Mucosa of rectum (tissue), 2 donors: ENCODE measurements around the gene STRADA.

Experiments
- H3K27ac ChIP-seq, 2 donors: one replicate each; pipeline ENCODE4 v1.7.0; 2013; ENCODE audit warnings: inconsistent platforms in 2 of 2, low read depth in 2 of 2, low read length in 2 of 2
- H3K27me3 ChIP-seq, 2 donors: one replicate each; pipeline ENCODE4 v1.7.0; 2013; ENCODE audit warnings: low read length in 2 of 2; ENCODE audit not compliant: control insufficient read depth in 2 of 2, insufficient read depth in 2 of 2
- H3K36me3 ChIP-seq, 2 donors: one replicate each; pipeline ENCODE4 v1.7.0; 2013; ENCODE audit warnings: low read length in 2 of 2; ENCODE audit not compliant: control insufficient read depth in 2 of 2, insufficient read depth in 2 of 2
- H3K4me1 ChIP-seq, 2 donors: one replicate each; pipeline ENCODE4 v1.7.0; 2013; ENCODE audit warnings: low read length in 2 of 2, mild to moderate bottlenecking in 1 of 2; ENCODE audit not compliant: control insufficient read depth in 2 of 2, insufficient read depth in 2 of 2
- H3K4me3 ChIP-seq, 2 donors: one replicate each; pipeline ENCODE4 v1.7.0; 2013; ENCODE audit warnings: low read length in 2 of 2
- H3K9ac ChIP-seq, 2 donors: one replicate each; pipeline ENCODE4 v1.7.0; 2013; ENCODE audit warnings: low read length in 2 of 2, low read depth in 1 of 2, mild to moderate bottlenecking in 1 of 2
- H3K9me3 ChIP-seq, 2 donors: one replicate each; pipeline ENCODE4 v1.7.0; 2013; ENCODE audit warnings: low read length in 2 of 2; ENCODE audit not compliant: control insufficient read depth in 2 of 2
- donor health status: healthy.
- donor health status: Normal muscosa, but diverticular disease.

Gene STRADA

GRCh38 chr17:63676584-63676983, 65.0 kb downstream of the STRADA start:
- Histone ChIP-seq H3K9ac (no peak overlapping the region), H3K36me3 (peaks cover 3 to 9% of the 10 kb centered on the region in 2 donors), H3K4me1 (peaks cover 19 to 24% of the 10 kb centered on the region in 2 donors)

GRCh38 chr17:63675607-63676546, 65.7 kb downstream of the STRADA start:
- Histone ChIP-seq H3K9me3 (no peaks in the 10 kb centered on the region), H3K27ac (peak overlapping the region; percentile 77 to 81), H3K4me1 (peaks cover 19 to 24% of the 10 kb centered on the region in 2 donors), H3K36me3 (peaks cover 3 to 9% of the 10 kb centered on the region in 2 donors), H3K27me3 (no peaks in the 10 kb centered on the region), H3K4me3 (peak overlapping the region; percentile 31 to 38), H3K9ac (peak overlapping the region; percentile 26 to 42)

More at GRCh38 chr17:63676584-63676983, 65.0 kb downstream of the STRADA start:
- peak overlapping the region; percentile 77 to 81 for H3K27ac ChIP-seq
- H3K4me3 ChIP-seq, result no peak overlapping the region
- H3K9me3 ChIP-seq, result no peaks in the 10 kb centered on the region
- H3K27me3 ChIP-seq, result no peaks in the 10 kb centered on the region

GRCh38 chr17:63675231-63675606, 66.4 kb downstream of the STRADA start:
- Histone ChIP-seq H3K9ac (peak overlapping the region; percentile 26 to 42), H3K4me1 (peaks cover 19 to 24% of the 10 kb centered on the region in 2 donors), H3K36me3 (peaks cover 3 to 9% of the 10 kb centered on the region in 2 donors), H3K27ac (peak overlapping the region; percentile 77 to 81), H3K4me3 (peak overlapping the region; percentile 31 to 38), H3K9me3 (no peaks in the 10 kb centered on the region), H3K27me3 (no peaks in the 10 kb centered on the region)

- Histone ChIP-seq H3K4me3 (no peak overlapping the region), H3K9ac (no peak overlapping the region), H3K27me3 (no peaks in the 10 kb centered on the region), H3K36me3 (peaks cover 6 to 20% of the 10 kb centered on the region in 2 donors), H3K4me1 (peaks cover 19 to 24% of the 10 kb centered on the region in 2 donors), H3K27ac (no peak overlapping the region), H3K9me3 (no peaks in the 10 kb centered on the region)
Measured at GRCh38 chr17:63672856-63673255, 68.7 kb downstream of the STRADA start.

GRCh38 chr17:63665527-63666214, 75.9 kb downstream of the STRADA start:
- no peak overlapping the region for H3K27ac ChIP-seq
- no peak overlapping the region for H3K9ac ChIP-seq
- no peaks in the 10 kb centered on the region for H3K9me3 ChIP-seq
- no peaks in the 10 kb centered on the region for H3K27me3 ChIP-seq
- peaks cover 20 to 30% of the 10 kb centered on the region in 2 donors for H3K36me3 ChIP-seq
- no peak overlapping the region for H3K4me3 ChIP-seq
- no peaks in the 10 kb centered on the region for H3K4me1 ChIP-seq

GRCh38 chr17:63659850-63660249, 81.7 kb downstream of the STRADA start:
- H3K27me3 ChIP-seq, result no peaks in the 10 kb centered on the region
- H3K27ac ChIP-seq, result no peak overlapping the region
- H3K9me3 ChIP-seq, result no peaks in the 10 kb centered on the region
- no peak overlapping the region for H3K4me3 ChIP-seq
- H3K4me1 ChIP-seq, result no peaks in the 10 kb centered on the region
- H3K9ac ChIP-seq, result no peak overlapping the region
- peaks cover 12 to 15% of the 10 kb centered on the region in 2 donors for H3K36me3 ChIP-seq

GRCh38 chr17:63658366-63658765, 83.2 kb downstream of the STRADA start:
- Histone ChIP-seq H3K4me3 (no peak overlapping the region), H3K4me1 (no peaks in the 10 kb centered on the region), H3K27me3 (no peaks in the 10 kb centered on the region), H3K9ac (no peak overlapping the region), H3K9me3 (no peaks in the 10 kb centered on the region), H3K27ac (no peak overlapping the region), H3K36me3 (peaks cover 10 to 15% of the 10 kb centered on the region in 2 donors)

GRCh38 chr17:63657786-63658185, 83.8 kb downstream of the STRADA start:
- Histone ChIP-seq H3K9ac (no peak overlapping the region), H3K27ac (no peak overlapping the region), H3K9me3 (no peaks in the 10 kb centered on the region), H3K36me3 (peaks cover 12 to 16% of the 10 kb centered on the region in 2 donors), H3K27me3 (no peaks in the 10 kb centered on the region), H3K4me1 (no peaks in the 10 kb centered on the region), H3K4me3 (no peak overlapping the region)

- Histone ChIP-seq H3K27ac (no peak overlapping the region), H3K4me1 (no peaks in the 10 kb centered on the region), H3K4me3 (no peak overlapping the region), H3K36me3 (peaks cover 7 to 8% of the 10 kb centered on the region in 2 donors), H3K9me3 (no peaks in the 10 kb centered on the region), H3K27me3 (no peaks in the 10 kb centered on the region), H3K9ac (no peak overlapping the region)
Measured at GRCh38 chr17:63653050-63653449, 88.5 kb downstream of the STRADA start.
